Dendritic cell treated with granulocyte-macrophage colony-stimulating factor and Interleukin-4, amounts not matched to agents 40 ng/mL and 50 ng/mL, for 4 days (primary cell): ENCODE measurements around the gene EVC.
"Not testable (repeated sequence)": the region's sequence is repeated elsewhere in the genome, so short reads cannot be mapped to it uniquely, and the experiment has no call there.

Experiments
- H3K27ac Mint-ChIP-seq: one replicate; pipeline ENCODE4 v1.8.0; 2022; ENCODE audit warnings: mild to moderate bottlenecking, mixed read lengths
- H3K27me3 Mint-ChIP-seq: one replicate; pipeline ENCODE4 v1.8.0; 2022; ENCODE audit warnings: mild to moderate bottlenecking, mixed read lengths
- H3K36me3 Mint-ChIP-seq: one replicate; pipeline ENCODE4 v1.8.0; 2022; ENCODE audit warnings: low read depth, mixed read lengths
- H3K4me1 Mint-ChIP-seq: one replicate; pipeline ENCODE4 v1.8.0; 2022; ENCODE audit warnings: low read depth, mixed read lengths
- H3K4me3 Mint-ChIP-seq: one replicate; pipeline ENCODE4 v1.8.0; 2022; ENCODE audit warnings: mild to moderate bottlenecking, moderate library complexity, mixed read lengths
- H3K9me3 Mint-ChIP-seq: one replicate; pipeline ENCODE4 v1.8.0; 2022; ENCODE audit warnings: mixed read lengths
- intact Hi-C: fragments of 100-400 bp; cut with micrococcal nuclease; formaldehyde crosslinking; loops from one replicate; pipeline ENCODE4 v1.15.0; 2022

The EVC gene

GRCh38 chr4:5805270-5805669 is 94.3 kb downstream of the EVC start:
- H3K9me3 Mint-ChIP-seq: no peaks in the 10 kb centered on the region
- H3K4me1 Mint-ChIP-seq: no peaks in the 10 kb centered on the region
- no peaks in the 10 kb centered on the region for H3K27me3 Mint-ChIP-seq
- no peak overlapping the region for H3K27ac Mint-ChIP-seq
- no peak overlapping the region for H3K4me3 Mint-ChIP-seq
- no peaks in the 10 kb centered on the region for H3K36me3 Mint-ChIP-seq
- intact Hi-C loops: no loop called here

GRCh38 chr4:5808081-5808741 is 97.2 kb downstream of the EVC start:
- intact Hi-C loops: no loop called here

GRCh38 chr4:5809216-5809776 is 98.3 kb downstream of the EVC start:
- H3K9me3 Mint-ChIP-seq: no peaks in the 10 kb centered on the region

More at GRCh38 chr4:5808081-5808741, 97.2 kb downstream of the EVC start:
- Mint-ChIP-seq H3K36me3 (no peaks in the 10 kb centered on the region), H3K27me3 (no peaks in the 10 kb centered on the region), H3K9me3 (no peaks in the 10 kb centered on the region), H3K27ac (no peak overlapping the region), H3K4me3 (no peak overlapping the region), H3K4me1 (no peaks in the 10 kb centered on the region)

GRCh38 chr4:5810151-5810550 is 99.2 kb downstream of the EVC start:
- Mint-ChIP-seq H3K36me3 (no peaks in the 10 kb centered on the region), H3K4me1 (no peaks in the 10 kb centered on the region), H3K4me3 (no peak overlapping the region), H3K27ac (no peak overlapping the region), H3K9me3 (no peaks in the 10 kb centered on the region), H3K27me3 (no peaks in the 10 kb centered on the region)
- intact Hi-C loops: loop anchor here (5.0 kb wide), 1 partner anchor 1323 kb away; no protein-coding TSS in a partner anchor

More at GRCh38 chr4:5809216-5809776, 98.3 kb downstream of the EVC start:
- Mint-ChIP-seq H3K27me3 (no peaks in the 10 kb centered on the region), H3K27ac (no peak overlapping the region), H3K36me3 (no peaks in the 10 kb centered on the region), H3K4me1 (no peaks in the 10 kb centered on the region), H3K4me3 (no peak overlapping the region)
- intact Hi-C loops: no loop called here

GRCh38 chr4:5810770-5811430 is 99.9 kb downstream of the EVC start:
- no peak overlapping the region for H3K4me3 Mint-ChIP-seq
- no peaks in the 10 kb centered on the region for H3K9me3 Mint-ChIP-seq
- no peaks in the 10 kb centered on the region for H3K27me3 Mint-ChIP-seq

GRCh38 chr4:5812057-5812456 is 101.1 kb downstream of the EVC start:
- not testable (repeated sequence) for H3K9me3 Mint-ChIP-seq, H3K36me3 Mint-ChIP-seq, H3K4me1 Mint-ChIP-seq, H3K27me3 Mint-ChIP-seq, H3K4me3 Mint-ChIP-seq, H3K27ac Mint-ChIP-seq
- intact Hi-C loops: loop anchor here (2.0 to 5.0 kb wide), 2 partner anchors 761 to 1325 kb away; partner anchors contain the start of gene STK32B

More at GRCh38 chr4:5810770-5811430, 99.9 kb downstream of the EVC start:
- Mint-ChIP-seq H3K36me3 (no peaks in the 10 kb centered on the region), H3K27ac (no peak overlapping the region), H3K4me1 (no peaks in the 10 kb centered on the region)
- intact Hi-C loops: loop anchor here (5.0 kb wide), 1 partner anchor 1324 kb away; no protein-coding TSS in a partner anchor

- Mint-ChIP-seq H3K36me3 (no peaks in the 10 kb centered on the region), H3K4me3 (no peak overlapping the region), H3K27me3 (no peaks in the 10 kb centered on the region)
These were observed 101.7 kb downstream of the EVC start for GRCh38 chr4:5812506-5813229.

GRCh38 chr4:5813882-5814255 is 102.9 kb downstream of the EVC start:
- intact Hi-C loops: loop anchor here (1.0 to 5.0 kb wide), 3 partner anchors 763 to 1327 kb away; partner anchors contain the start of gene STK32B
- Mint-ChIP-seq H3K4me1 (no peaks in the 10 kb centered on the region), H3K9me3 (no peaks in the 10 kb centered on the region), H3K27ac (no peak overlapping the region), H3K27me3 (no peaks in the 10 kb centered on the region), H3K36me3 (no peaks in the 10 kb centered on the region), H3K4me3 (no peak overlapping the region)

More at GRCh38 chr4:5812506-5813229, 101.7 kb downstream of the EVC start:
- Mint-ChIP-seq H3K4me1 (no peaks in the 10 kb centered on the region), H3K9me3 (no peaks in the 10 kb centered on the region), H3K27ac (no peak overlapping the region)
- intact Hi-C loops: loop anchor here (1.0 to 5.0 kb wide), 3 partner anchors 762 to 1325 kb away; partner anchors contain the start of gene STK32B

GRCh38 chr4:5814421-5814820 is 103.4 kb downstream of the EVC start:
- intact Hi-C loops: loop anchor here (5.0 kb wide), 1 partner anchor 1327 kb away; no protein-coding TSS in a partner anchor
- no peaks in the 10 kb centered on the region for H3K4me1 Mint-ChIP-seq
- H3K4me3 Mint-ChIP-seq: no peak overlapping the region
- H3K27ac Mint-ChIP-seq: no peak overlapping the region
- H3K36me3 Mint-ChIP-seq: no peaks in the 10 kb centered on the region
- H3K27me3 Mint-ChIP-seq: no peaks in the 10 kb centered on the region
- H3K9me3 Mint-ChIP-seq: no peaks in the 10 kb centered on the region

GRCh38 chr4:5815641-5816040 is 104.6 kb downstream of the EVC start:
- H3K27ac Mint-ChIP-seq: no peak overlapping the region

GRCh38 chr4:5816101-5816500 is 105.1 kb downstream of the EVC start:
- no peaks in the 10 kb centered on the region for H3K27me3 Mint-ChIP-seq
- no peaks in the 10 kb centered on the region for H3K36me3 Mint-ChIP-seq
- no peak overlapping the region for H3K27ac Mint-ChIP-seq
- no peak overlapping the region for H3K4me3 Mint-ChIP-seq
- H3K9me3 Mint-ChIP-seq: no peaks in the 10 kb centered on the region
- intact Hi-C loops: no loop called here
- no peaks in the 10 kb centered on the region for H3K4me1 Mint-ChIP-seq

More at GRCh38 chr4:5815641-5816040, 104.6 kb downstream of the EVC start:
- Mint-ChIP-seq H3K4me1 (no peaks in the 10 kb centered on the region), H3K4me3 (no peak overlapping the region), H3K27me3 (no peaks in the 10 kb centered on the region), H3K9me3 (no peaks in the 10 kb centered on the region), H3K36me3 (no peaks in the 10 kb centered on the region)
- intact Hi-C loops: no loop called here

- intact Hi-C loops: no loop called here
- no peaks in the 10 kb centered on the region for H3K4me1 Mint-ChIP-seq
- peaks cover 2% of the 10 kb centered on the region for H3K27me3 Mint-ChIP-seq
- H3K4me3 Mint-ChIP-seq: no peak overlapping the region
- no peaks in the 10 kb centered on the region for H3K9me3 Mint-ChIP-seq
- H3K27ac Mint-ChIP-seq: no peak overlapping the region
- no peaks in the 10 kb centered on the region for H3K36me3 Mint-ChIP-seq
These were observed 105.9 kb downstream of the EVC start for GRCh38 chr4:5816851-5817375.

GRCh38 chr4:5821665-5822358 is 110.8 kb downstream of the EVC start:
- H3K36me3 Mint-ChIP-seq: no peaks in the 10 kb centered on the region
- peaks cover 3% of the 10 kb centered on the region for H3K4me1 Mint-ChIP-seq
- H3K27ac Mint-ChIP-seq: no peak overlapping the region
- peaks cover 20% of the 10 kb centered on the region for H3K27me3 Mint-ChIP-seq
- no peak overlapping the region for H3K4me3 Mint-ChIP-seq
- no peaks in the 10 kb centered on the region for H3K9me3 Mint-ChIP-seq
- intact Hi-C loops: no loop called here
